ENCODE data around the gene MFRP. TPM values are rescaled to one million over a fixed set of nuclear protein-coding genes. Genes with fewer than 3 reads are reported as not detected.

The MFRP gene
- total and polyA plus RNA-seq, 9 of the 15 experiments (the other 6 are each of a cell fraction or from before 2014, with no cell fraction given) = not detected

DNA sequence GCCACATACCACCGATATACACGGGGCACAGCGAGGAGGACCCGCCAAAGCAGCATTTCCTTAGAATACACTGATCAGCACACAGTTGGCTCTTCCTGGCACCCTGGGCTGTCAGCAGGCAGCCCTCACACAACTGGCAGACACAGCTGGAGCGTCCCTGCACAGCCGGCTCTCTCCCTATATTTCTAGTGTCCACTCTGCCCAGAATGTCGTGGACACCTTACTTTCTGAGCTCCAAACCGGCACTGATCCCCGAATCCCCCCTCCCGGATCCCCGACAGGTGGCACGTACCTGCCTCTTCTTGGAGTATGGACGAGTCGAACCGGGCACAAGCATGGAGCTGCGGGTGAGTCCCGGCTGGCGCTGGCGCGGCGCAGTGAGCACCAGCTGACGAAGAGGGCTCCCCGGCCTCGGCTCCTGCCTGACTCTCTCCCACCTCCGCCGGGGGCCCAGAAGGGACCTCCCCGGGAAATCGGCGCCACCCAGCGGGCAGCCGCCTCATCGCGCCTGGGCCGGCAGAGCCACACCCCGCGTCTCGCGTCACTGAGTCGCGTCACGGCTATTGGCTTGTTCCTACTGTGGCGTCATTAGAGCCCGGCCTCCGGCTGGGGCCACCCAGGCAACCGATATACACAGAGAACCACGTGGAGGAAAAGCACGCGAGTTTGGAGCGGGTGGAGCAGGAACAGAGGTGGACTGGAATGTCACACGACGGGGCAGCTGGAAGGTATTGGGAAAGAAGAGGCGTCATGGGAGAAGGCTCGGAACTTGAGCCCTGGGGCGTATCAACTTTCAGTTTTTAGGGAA lies 34.9 kb upstream of the MFRP start, which contains the start of gene USP2 (continued):
- TF ChIP-seq NR2C2 (CRISPR knock-in tag; IDR thresholded peaks at IDR 0.05) (no peak), NR2C2 (tag; IDR thresholded peaks at IDR 0.05) (no peak), SPI1 (IDR thresholded peaks at IDR 0.05; ENCODE audit: borderline replicate concordance, low read depth, low read length) (no peak), SUPT5H (IDR thresholded peaks at IDR 0.05) (0 out of 2 replicates have a peak, but pooled peaks have one; percentile 27), TAF15 (IDR thresholded peaks at IDR 0.05; ENCODE audit: low read depth, low read length) (no peak), ILK (tag; IDR thresholded peaks at IDR 0.05; ENCODE audit: borderline replicate concordance, low read depth) (no peak), MTA1 (IDR thresholded peaks at IDR 0.05; ENCODE audit: borderline replicate concordance) (peak; percentile 71), FIP1L1 (IDR thresholded peaks at IDR 0.05; ENCODE audit: low read depth, low read length, poor library complexity, severe bottlenecking) (peak; percentile 65), ZNF699 (CRISPR knock-in tag; IDR thresholded peaks at IDR 0.05; ENCODE audit: insufficient replicate concordance) (no peak), PRPF4 (IDR thresholded peaks at IDR 0.05; ENCODE audit: insufficient read depth, low read depth, low read length, poor library complexity, severe bottlenecking) (no peak)
- TF ChIP-seq, protein P1, sequence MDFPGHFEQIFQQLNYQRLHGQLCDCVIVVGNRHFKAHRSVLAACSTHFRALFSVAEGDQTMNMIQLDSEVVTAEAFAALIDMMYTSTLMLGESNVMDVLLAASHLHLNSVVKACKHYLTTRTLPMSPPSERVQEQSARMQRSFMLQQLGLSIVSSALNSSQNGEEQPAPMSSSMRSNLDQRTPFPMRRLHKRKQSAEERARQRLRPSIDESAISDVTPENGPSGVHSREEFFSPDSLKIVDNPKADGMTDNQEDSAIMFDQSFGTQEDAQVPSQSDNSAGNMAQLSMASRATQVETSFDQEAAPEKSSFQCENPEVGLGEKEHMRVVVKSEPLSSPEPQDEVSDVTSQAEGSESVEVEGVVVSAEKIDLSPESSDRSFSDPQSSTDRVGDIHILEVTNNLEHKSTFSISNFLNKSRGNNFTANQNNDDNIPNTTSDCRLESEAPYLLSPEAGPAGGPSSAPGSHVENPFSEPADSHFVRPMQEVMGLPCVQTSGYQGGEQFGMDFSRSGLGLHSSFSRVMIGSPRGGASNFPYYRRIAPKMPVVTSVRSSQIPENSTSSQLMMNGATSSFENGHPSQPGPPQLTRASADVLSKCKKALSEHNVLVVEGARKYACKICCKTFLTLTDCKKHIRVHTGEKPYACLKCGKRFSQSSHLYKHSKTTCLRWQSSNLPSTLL (IDR thresholded peaks at IDR 0.05) = no peak
- TF ChIP-seq, protein P2, sequence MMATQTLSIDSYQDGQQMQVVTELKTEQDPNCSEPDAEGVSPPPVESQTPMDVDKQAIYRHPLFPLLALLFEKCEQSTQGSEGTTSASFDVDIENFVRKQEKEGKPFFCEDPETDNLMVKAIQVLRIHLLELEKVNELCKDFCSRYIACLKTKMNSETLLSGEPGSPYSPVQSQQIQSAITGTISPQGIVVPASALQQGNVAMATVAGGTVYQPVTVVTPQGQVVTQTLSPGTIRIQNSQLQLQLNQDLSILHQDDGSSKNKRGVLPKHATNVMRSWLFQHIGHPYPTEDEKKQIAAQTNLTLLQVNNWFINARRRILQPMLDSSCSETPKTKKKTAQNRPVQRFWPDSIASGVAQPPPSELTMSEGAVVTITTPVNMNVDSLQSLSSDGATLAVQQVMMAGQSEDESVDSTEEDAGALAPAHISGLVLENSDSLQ (IDR thresholded peaks at IDR 0.05) = peak; percentile 50
- TF ChIP-seq, protein P3, sequence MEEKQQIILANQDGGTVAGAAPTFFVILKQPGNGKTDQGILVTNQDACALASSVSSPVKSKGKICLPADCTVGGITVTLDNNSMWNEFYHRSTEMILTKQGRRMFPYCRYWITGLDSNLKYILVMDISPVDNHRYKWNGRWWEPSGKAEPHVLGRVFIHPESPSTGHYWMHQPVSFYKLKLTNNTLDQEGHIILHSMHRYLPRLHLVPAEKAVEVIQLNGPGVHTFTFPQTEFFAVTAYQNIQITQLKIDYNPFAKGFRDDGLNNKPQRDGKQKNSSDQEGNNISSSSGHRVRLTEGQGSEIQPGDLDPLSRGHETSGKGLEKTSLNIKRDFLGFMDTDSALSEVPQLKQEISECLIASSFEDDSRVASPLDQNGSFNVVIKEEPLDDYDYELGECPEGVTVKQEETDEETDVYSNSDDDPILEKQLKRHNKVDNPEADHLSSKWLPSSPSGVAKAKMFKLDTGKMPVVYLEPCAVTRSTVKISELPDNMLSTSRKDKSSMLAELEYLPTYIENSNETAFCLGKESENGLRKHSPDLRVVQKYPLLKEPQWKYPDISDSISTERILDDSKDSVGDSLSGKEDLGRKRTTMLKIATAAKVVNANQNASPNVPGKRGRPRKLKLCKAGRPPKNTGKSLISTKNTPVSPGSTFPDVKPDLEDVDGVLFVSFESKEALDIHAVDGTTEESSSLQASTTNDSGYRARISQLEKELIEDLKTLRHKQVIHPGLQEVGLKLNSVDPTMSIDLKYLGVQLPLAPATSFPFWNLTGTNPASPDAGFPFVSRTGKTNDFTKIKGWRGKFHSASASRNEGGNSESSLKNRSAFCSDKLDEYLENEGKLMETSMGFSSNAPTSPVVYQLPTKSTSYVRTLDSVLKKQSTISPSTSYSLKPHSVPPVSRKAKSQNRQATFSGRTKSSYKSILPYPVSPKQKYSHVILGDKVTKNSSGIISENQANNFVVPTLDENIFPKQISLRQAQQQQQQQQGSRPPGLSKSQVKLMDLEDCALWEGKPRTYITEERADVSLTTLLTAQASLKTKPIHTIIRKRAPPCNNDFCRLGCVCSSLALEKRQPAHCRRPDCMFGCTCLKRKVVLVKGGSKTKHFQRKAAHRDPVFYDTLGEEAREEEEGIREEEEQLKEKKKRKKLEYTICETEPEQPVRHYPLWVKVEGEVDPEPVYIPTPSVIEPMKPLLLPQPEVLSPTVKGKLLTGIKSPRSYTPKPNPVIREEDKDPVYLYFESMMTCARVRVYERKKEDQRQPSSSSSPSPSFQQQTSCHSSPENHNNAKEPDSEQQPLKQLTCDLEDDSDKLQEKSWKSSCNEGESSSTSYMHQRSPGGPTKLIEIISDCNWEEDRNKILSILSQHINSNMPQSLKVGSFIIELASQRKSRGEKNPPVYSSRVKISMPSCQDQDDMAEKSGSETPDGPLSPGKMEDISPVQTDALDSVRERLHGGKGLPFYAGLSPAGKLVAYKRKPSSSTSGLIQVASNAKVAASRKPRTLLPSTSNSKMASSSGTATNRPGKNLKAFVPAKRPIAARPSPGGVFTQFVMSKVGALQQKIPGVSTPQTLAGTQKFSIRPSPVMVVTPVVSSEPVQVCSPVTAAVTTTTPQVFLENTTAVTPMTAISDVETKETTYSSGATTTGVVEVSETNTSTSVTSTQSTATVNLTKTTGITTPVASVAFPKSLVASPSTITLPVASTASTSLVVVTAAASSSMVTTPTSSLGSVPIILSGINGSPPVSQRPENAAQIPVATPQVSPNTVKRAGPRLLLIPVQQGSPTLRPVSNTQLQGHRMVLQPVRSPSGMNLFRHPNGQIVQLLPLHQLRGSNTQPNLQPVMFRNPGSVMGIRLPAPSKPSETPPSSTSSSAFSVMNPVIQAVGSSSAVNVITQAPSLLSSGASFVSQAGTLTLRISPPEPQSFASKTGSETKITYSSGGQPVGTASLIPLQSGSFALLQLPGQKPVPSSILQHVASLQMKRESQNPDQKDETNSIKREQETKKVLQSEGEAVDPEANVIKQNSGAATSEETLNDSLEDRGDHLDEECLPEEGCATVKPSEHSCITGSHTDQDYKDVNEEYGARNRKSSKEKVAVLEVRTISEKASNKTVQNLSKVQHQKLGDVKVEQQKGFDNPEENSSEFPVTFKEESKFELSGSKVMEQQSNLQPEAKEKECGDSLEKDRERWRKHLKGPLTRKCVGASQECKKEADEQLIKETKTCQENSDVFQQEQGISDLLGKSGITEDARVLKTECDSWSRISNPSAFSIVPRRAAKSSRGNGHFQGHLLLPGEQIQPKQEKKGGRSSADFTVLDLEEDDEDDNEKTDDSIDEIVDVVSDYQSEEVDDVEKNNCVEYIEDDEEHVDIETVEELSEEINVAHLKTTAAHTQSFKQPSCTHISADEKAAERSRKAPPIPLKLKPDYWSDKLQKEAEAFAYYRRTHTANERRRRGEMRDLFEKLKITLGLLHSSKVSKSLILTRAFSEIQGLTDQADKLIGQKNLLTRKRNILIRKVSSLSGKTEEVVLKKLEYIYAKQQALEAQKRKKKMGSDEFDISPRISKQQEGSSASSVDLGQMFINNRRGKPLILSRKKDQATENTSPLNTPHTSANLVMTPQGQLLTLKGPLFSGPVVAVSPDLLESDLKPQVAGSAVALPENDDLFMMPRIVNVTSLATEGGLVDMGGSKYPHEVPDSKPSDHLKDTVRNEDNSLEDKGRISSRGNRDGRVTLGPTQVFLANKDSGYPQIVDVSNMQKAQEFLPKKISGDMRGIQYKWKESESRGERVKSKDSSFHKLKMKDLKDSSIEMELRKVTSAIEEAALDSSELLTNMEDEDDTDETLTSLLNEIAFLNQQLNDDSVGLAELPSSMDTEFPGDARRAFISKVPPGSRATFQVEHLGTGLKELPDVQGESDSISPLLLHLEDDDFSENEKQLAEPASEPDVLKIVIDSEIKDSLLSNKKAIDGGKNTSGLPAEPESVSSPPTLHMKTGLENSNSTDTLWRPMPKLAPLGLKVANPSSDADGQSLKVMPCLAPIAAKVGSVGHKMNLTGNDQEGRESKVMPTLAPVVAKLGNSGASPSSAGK (IDR thresholded peaks at IDR 0.05) = peak; percentile 95

All from K562 (cell line).